ENCODE measurements around the gene PSMB5.

The PSMB5 gene

DNA sequence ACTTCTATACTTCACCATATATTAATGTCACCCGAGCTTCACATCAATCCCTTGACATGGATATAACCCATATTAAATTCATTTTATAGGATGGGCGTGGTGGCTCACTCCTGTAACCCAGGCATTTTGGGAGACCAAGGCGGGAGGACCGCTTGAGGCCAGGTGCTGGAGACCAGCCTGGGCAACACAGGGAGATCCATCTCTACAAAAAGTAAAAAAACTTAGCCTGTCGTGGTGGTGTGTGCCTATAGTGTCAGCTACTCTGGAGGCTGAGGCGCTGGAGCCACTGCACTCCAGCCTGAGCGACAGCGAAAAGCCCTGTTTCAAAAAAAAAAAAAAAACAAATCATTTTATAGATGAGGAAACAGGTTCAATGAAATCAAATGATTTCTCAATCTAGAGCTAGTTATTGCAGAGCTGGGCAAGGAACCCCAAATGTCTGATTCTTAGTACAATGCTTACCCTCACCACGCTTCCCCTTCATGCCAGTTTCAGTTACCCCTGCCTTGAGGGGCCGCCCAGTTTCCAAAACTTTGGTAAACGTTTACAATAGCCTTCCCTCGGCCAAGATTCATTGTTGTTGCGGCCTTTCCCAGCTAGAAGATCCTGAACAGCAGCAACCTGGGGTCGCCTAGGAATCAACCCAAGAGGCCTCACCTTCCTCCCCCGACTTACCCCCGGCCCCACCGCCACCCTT lies 751 bp downstream of the PSMB5 start:
- peak overlapping the region; percentile 99 for H2BK120ac ChIP-seq (ENCODE audit: low read depth, low read length)
- peak overlapping the region; percentile 99 for H4K91ac ChIP-seq (ENCODE audit: low read length)
- peaks cover 23 to 35% of the 10 kb centered on the region in 2 experiments for H3K36me3 ChIP-seq (ENCODE audit: control insufficient read depth in 1 of 2, insufficient read depth in 2 of 2, low read depth in 1 of 2, low read length in 2 of 2)
- peak overlapping the region; percentile 93 to 95 for H3K4me3 ChIP-seq (ENCODE audit: insufficient read depth in 1 of 2, low read depth in 1 of 2, low read length in 2 of 2)
- H3K23ac ChIP-seq (ENCODE audit: low read length in 2 of 2) = no peak overlapping the region
- H2BK5ac ChIP-seq (ENCODE audit: low read depth, low read length, poor library complexity, severe bottlenecking) = peak overlapping the region; percentile 90
- peak overlapping the region; percentile 99 for H2AK5ac ChIP-seq (ENCODE audit: low read length, severe bottlenecking)
- H3K14ac ChIP-seq (ENCODE audit: low read length in 2 of 2) = peak overlapping the region; percentile 79 to 86
- no peaks in the 10 kb centered on the region for H3K9me3 ChIP-seq (ENCODE audit: control insufficient read depth, low read length)
- H3K18ac ChIP-seq (ENCODE audit: low read depth in 1 of 2, low read length in 2 of 2) = peak overlapping the region in 1 of 2 experiments; percentile 98
- H2AFZ ChIP-seq (ENCODE audit: low read depth, low read length) = no peak overlapping the region
- peak overlapping the region; percentile 90 for H2BK15ac ChIP-seq (ENCODE audit: low read depth, poor library complexity, severe bottlenecking)
- H3K4me1 ChIP-seq (ENCODE audit: control insufficient read depth, insufficient read depth, low read depth, low read length) = peaks cover 7% of the 10 kb centered on the region
- no peaks in the 10 kb centered on the region for H3K27me3 ChIP-seq (ENCODE audit: control insufficient read depth in 1 of 2, insufficient read depth in 1 of 2, low read length in 2 of 2)
- H4K8ac ChIP-seq (ENCODE audit: low read length) = peak overlapping the region; percentile 99
- H3K4ac ChIP-seq (ENCODE audit: low read depth in 1 of 2, low read length in 2 of 2) = peak overlapping the region; percentile 98 to 99
- peak overlapping the region; percentile 99 for H3K9ac ChIP-seq (ENCODE audit: low read length)
- 37% methylated on average over 15 of the region's 17 CpGs for WGBS
- peak overlapping the region; percentile 89 for H3K4me2 ChIP-seq (ENCODE audit: low read length, poor library complexity, severe bottlenecking)
- DNase-seq = no peak
- H2BK12ac ChIP-seq (ENCODE audit: low read length in 2 of 2) = no peak overlapping the region
- H3K79me1 ChIP-seq (replicated peaks; ENCODE audit: low read length, poor library complexity, severe bottlenecking) = peaks cover 7% of the 10 kb centered on the region
- peak overlapping the region; percentile 98 for H3K27ac ChIP-seq (ENCODE audit: low read length, poor library complexity, severe bottlenecking)

- WGBS = 97% methylated on average over 10 of the region's 10 CpGs
- H3K14ac ChIP-seq (ENCODE audit: low read length in 2 of 2) = no peak overlapping the region
- peaks cover 24 to 41% of the 10 kb centered on the region in 2 experiments for H3K36me3 ChIP-seq (ENCODE audit: control insufficient read depth in 1 of 2, insufficient read depth in 2 of 2, low read depth in 1 of 2, low read length in 2 of 2)
- H3K18ac ChIP-seq (ENCODE audit: low read depth in 1 of 2, low read length in 2 of 2) = no peak overlapping the region
- no peak overlapping the region for H4K91ac ChIP-seq (ENCODE audit: low read length)
- peak overlapping the region; percentile 49 for H2AK5ac ChIP-seq (ENCODE audit: low read length, severe bottlenecking)
- no peak overlapping the region for H2AFZ ChIP-seq (ENCODE audit: low read depth, low read length)
- no peak overlapping the region for H3K27ac ChIP-seq (ENCODE audit: low read length, poor library complexity, severe bottlenecking)
- no peak overlapping the region for H2BK12ac ChIP-seq (ENCODE audit: low read length in 2 of 2)
- no peak overlapping the region for H4K8ac ChIP-seq (ENCODE audit: low read length)
- no peak overlapping the region for H2BK5ac ChIP-seq (ENCODE audit: low read depth, low read length, poor library complexity, severe bottlenecking)
- H3K23ac ChIP-seq (ENCODE audit: low read length in 2 of 2) = peak overlapping the region in 1 of 2 experiments; percentile 34
- DNase-seq = no peak
- peaks cover 7% of the 10 kb centered on the region for H3K79me1 ChIP-seq (replicated peaks; ENCODE audit: low read length, poor library complexity, severe bottlenecking)
- H2BK15ac ChIP-seq (ENCODE audit: low read depth, poor library complexity, severe bottlenecking) = no peak overlapping the region
- H3K4me3 ChIP-seq (ENCODE audit: insufficient read depth in 1 of 2, low read depth in 1 of 2, low read length in 2 of 2) = peak overlapping the region in 1 of 2 experiments; percentile 95
- peak overlapping the region; percentile 99 for H3K9ac ChIP-seq (ENCODE audit: low read length)
- H3K4me2 ChIP-seq (ENCODE audit: low read length, poor library complexity, severe bottlenecking) = peak overlapping the region; percentile 48
- no peaks in the 10 kb centered on the region for H3K9me3 ChIP-seq (ENCODE audit: control insufficient read depth, low read length)
- H3K4ac ChIP-seq (ENCODE audit: low read depth in 1 of 2, low read length in 2 of 2) = peak overlapping the region in 1 of 2 experiments; percentile 50
- peaks cover 7% of the 10 kb centered on the region for H3K4me1 ChIP-seq (ENCODE audit: control insufficient read depth, insufficient read depth, low read depth, low read length)
- H3K27me3 ChIP-seq (ENCODE audit: control insufficient read depth in 1 of 2, insufficient read depth in 1 of 2, low read length in 2 of 2) = no peaks in the 10 kb centered on the region
- H2BK120ac ChIP-seq (ENCODE audit: low read depth, low read length) = no peak overlapping the region
Observed at GRCh38 chr14:23033251-23033727, 1.4 kb downstream of the PSMB5 start.

GRCh38 chr14:23030936-23031335 lies 3.8 kb downstream of the PSMB5 start:
- H3K79me1 ChIP-seq (replicated peaks; ENCODE audit: low read length, poor library complexity, severe bottlenecking) = peaks cover 8% of the 10 kb centered on the region
- H3K4me3 ChIP-seq (ENCODE audit: insufficient read depth in 1 of 2, low read depth in 1 of 2, low read length in 2 of 2) = no peak overlapping the region
- peaks cover 33 to 53% of the 10 kb centered on the region in 2 experiments for H3K36me3 ChIP-seq (ENCODE audit: control insufficient read depth in 1 of 2, insufficient read depth in 2 of 2, low read depth in 1 of 2, low read length in 2 of 2)
- no peak overlapping the region for H3K4me2 ChIP-seq (ENCODE audit: low read length, poor library complexity, severe bottlenecking)
- H3K9ac ChIP-seq (ENCODE audit: low read length) = no peak overlapping the region
- H3K14ac ChIP-seq (ENCODE audit: low read length in 2 of 2) = no peak overlapping the region
- no peak overlapping the region for H3K23ac ChIP-seq (ENCODE audit: low read length in 2 of 2)
- H3K18ac ChIP-seq (ENCODE audit: low read depth in 1 of 2, low read length in 2 of 2) = no peak overlapping the region
- H2BK5ac ChIP-seq (ENCODE audit: low read depth, low read length, poor library complexity, severe bottlenecking) = no peak overlapping the region
- H3K27ac ChIP-seq (ENCODE audit: low read length, poor library complexity, severe bottlenecking) = no peak overlapping the region
- peaks cover 10% of the 10 kb centered on the region for H3K4me1 ChIP-seq (ENCODE audit: control insufficient read depth, insufficient read depth, low read depth, low read length)
- H4K91ac ChIP-seq (ENCODE audit: low read length) = no peak overlapping the region
- no peak overlapping the region for H2BK15ac ChIP-seq (ENCODE audit: low read depth, poor library complexity, severe bottlenecking)
- H2AK5ac ChIP-seq (ENCODE audit: low read length, severe bottlenecking) = no peak overlapping the region
- no peak for DNase-seq
- H2BK12ac ChIP-seq (ENCODE audit: low read length in 2 of 2) = no peak overlapping the region
- H2AFZ ChIP-seq (ENCODE audit: low read depth, low read length) = no peak overlapping the region
- 96% methylated on average over 4 of the region's 4 CpGs for WGBS
- no peaks in the 10 kb centered on the region for H3K9me3 ChIP-seq (ENCODE audit: control insufficient read depth, low read length)
- no peak overlapping the region for H3K4ac ChIP-seq (ENCODE audit: low read depth in 1 of 2, low read length in 2 of 2)
- no peak overlapping the region for H4K8ac ChIP-seq (ENCODE audit: low read length)
- H2BK120ac ChIP-seq (ENCODE audit: low read depth, low read length) = no peak overlapping the region
- H3K27me3 ChIP-seq (ENCODE audit: control insufficient read depth in 1 of 2, insufficient read depth in 1 of 2, low read length in 2 of 2) = no peaks in the 10 kb centered on the region

GRCh38 chr14:23028799-23029198 lies 5.9 kb downstream of the PSMB5 start:
- no peak for DNase-seq
- Histone ChIP-seq H2BK120ac (ENCODE audit: low read depth, low read length) (no peak overlapping the region), H3K18ac (ENCODE audit: low read depth in 1 of 2, low read length in 2 of 2) (no peak overlapping the region), H3K9me3 (ENCODE audit: control insufficient read depth, low read length) (no peaks in the 10 kb centered on the region), H2BK12ac (ENCODE audit: low read length in 2 of 2) (no peak overlapping the region), H3K27me3 (ENCODE audit: control insufficient read depth in 1 of 2, insufficient read depth in 1 of 2, low read length in 2 of 2) (no peaks in the 10 kb centered on the region), H3K27ac (ENCODE audit: low read length, poor library complexity, severe bottlenecking) (no peak overlapping the region), H3K4ac (ENCODE audit: low read depth in 1 of 2, low read length in 2 of 2) (no peak overlapping the region), H3K23ac (ENCODE audit: low read length in 2 of 2) (no peak overlapping the region), H3K4me3 (ENCODE audit: insufficient read depth in 1 of 2, low read depth in 1 of 2, low read length in 2 of 2) (no peak overlapping the region), H2AFZ (ENCODE audit: low read depth, low read length) (no peak overlapping the region), H3K79me1 (replicated peaks; ENCODE audit: low read length, poor library complexity, severe bottlenecking) (peaks cover 9% of the 10 kb centered on the region), H3K4me2 (ENCODE audit: low read length, poor library complexity, severe bottlenecking) (no peak overlapping the region), H2BK5ac (ENCODE audit: low read depth, low read length, poor library complexity, severe bottlenecking) (no peak overlapping the region), H3K4me1 (ENCODE audit: control insufficient read depth, insufficient read depth, low read depth, low read length) (peaks cover 17% of the 10 kb centered on the region), H2AK5ac (ENCODE audit: low read length, severe bottlenecking) (no peak overlapping the region), H3K36me3 (ENCODE audit: control insufficient read depth in 1 of 2, insufficient read depth in 2 of 2, low read depth in 1 of 2, low read length in 2 of 2) (peaks cover 36 to 65% of the 10 kb centered on the region in 2 experiments), H4K8ac (ENCODE audit: low read length) (no peak overlapping the region), H2BK15ac (ENCODE audit: low read depth, poor library complexity, severe bottlenecking) (no peak overlapping the region), H3K14ac (ENCODE audit: low read length in 2 of 2) (no peak overlapping the region), H3K9ac (ENCODE audit: low read length) (no peak overlapping the region), H4K91ac (ENCODE audit: low read length) (no peak overlapping the region)
- WGBS = 93% methylated on average over 2 of the region's 2 CpGs

Data from mesenchymal stem cell (in vitro differentiated cells and primary cell).